KMS-11 (cell line): ENCODE measurements around the gene CAPZB.
A peak's percentile ranks its signal among the peaks of the same experiment; 100 is the strongest.

ENCODE experiments used
- H2AFZ ChIP-seq: fragments of 200-600 bp; sonication (generic); 2 replicates; pipeline ENCODE4 v1.6.1; 2016; ENCODE audit warnings: antibody characterized with exemption, mixed run types, low read depth
- H3K27ac ChIP-seq: fragments of 200-600 bp; sonication (generic); 2 replicates; pipeline ENCODE4 v1.6.1; 2016; ENCODE audit warnings: mild to moderate bottlenecking, mixed run types
- H3K27me3 ChIP-seq: fragments of 200-600 bp; sonication (generic); 2 replicates; pipeline ENCODE4 v1.6.1; 2017; ENCODE audit warnings: mild to moderate bottlenecking, low read depth, mixed run types, moderate library complexity; ENCODE audit not compliant: insufficient read depth
- H3K36me3 ChIP-seq: fragments of 200-600 bp; sonication (generic); 2 replicates; pipeline ENCODE4 v1.6.1; 2017; ENCODE audit warnings: mild to moderate bottlenecking, mixed run types; ENCODE audit not compliant: insufficient read depth
- H3K4me1 ChIP-seq: fragments of 200-600 bp; sonication (generic); 2 replicates; pipeline ENCODE4 v1.6.1; 2016; ENCODE audit warnings: mild to moderate bottlenecking, low read depth, mixed run types; ENCODE audit not compliant: poor library complexity, severe bottlenecking
- H3K4me2 ChIP-seq: fragments of 200-600 bp; sonication (generic); 2 replicates; pipeline ENCODE4 v1.7.0; 2016; ENCODE audit warnings: mild to moderate bottlenecking, mixed run types
- H3K4me3 ChIP-seq: fragments of 200-600 bp; sonication (generic); IDR thresholded peaks from 2 replicates; pipeline ENCODE4 v1.6.1; 2017; ENCODE audit warnings: low read depth, low read length, mixed read lengths; ENCODE audit not compliant: insufficient read depth
- H3K79me2 ChIP-seq: fragments of 200-600 bp; sonication (generic); 2 replicates; pipeline ENCODE4 v1.6.1; 2016; ENCODE audit warnings: low read depth, mixed run types; ENCODE audit not compliant: insufficient read depth
- H3K9ac ChIP-seq: fragments of 200-600 bp; sonication (generic); 2 replicates; pipeline ENCODE4 v1.6.1; 2016; ENCODE audit warnings: mild to moderate bottlenecking, mixed run types
- H4K20me1 ChIP-seq: fragments of 200-600 bp; sonication (generic); 2 replicates; pipeline ENCODE4 v1.6.1; 2016; ENCODE audit warnings: mild to moderate bottlenecking, mixed run types; ENCODE audit not compliant: insufficient read depth
- TF ChIP-seq, protein P1 (sequence below): fragments of 200-600 bp; sonication (generic); conservative IDR thresholded peaks from 2 replicates; pipeline ENCODE4 v1.6.1; 2017; ENCODE audit warnings: low read depth, mild to moderate bottlenecking, antibody characterized with exemption, low read length, moderate library complexity, mixed read lengths

CAPZB gene

DNA sequence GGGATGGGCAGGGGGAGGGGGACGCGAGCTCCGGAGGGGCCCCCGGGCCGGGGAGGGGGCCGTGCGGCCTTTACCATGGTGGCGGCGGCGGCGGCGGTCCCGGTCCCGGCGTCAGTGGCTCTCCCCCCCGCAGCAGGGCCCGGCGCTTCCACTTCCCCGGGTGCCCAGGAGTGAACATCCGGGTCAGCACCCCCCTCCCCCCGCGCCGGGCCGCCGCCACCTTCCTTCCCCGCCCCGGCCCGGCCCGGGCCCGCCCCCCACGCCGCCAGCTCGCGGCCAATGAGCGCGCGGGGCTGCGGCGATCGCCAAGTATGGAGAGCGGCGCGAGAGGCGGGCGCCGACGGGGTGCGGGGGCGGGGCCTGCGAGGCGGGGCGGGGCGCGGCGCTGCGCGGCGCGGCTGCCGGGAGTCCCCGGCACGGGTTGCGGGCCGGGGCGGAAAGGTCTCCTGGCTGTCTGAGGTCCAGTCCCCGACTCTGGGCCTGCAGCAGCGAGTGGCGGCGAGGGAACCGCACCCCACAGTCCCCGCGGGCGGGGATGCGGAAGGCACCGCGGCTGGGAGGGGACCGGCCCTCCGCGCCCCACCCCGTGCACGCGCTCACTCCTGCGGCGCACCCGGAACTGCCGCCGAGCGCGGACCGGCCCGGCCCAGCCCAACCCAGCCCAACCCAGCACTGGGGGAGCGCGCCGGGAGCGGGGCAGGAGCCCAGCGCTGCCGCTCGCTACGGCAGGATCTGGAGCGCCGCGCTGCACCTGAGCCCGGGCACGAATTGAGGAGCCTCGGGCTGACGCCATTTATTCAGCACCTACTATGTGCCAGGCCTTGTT, at the start of gene CAPZB:
CAPZB (minus strand) TSS at position 178 of the 826 bp plus-strand sequence; CDS start at position 77, 101 bp downstream.
- TF ChIP-seq, protein P1, sequence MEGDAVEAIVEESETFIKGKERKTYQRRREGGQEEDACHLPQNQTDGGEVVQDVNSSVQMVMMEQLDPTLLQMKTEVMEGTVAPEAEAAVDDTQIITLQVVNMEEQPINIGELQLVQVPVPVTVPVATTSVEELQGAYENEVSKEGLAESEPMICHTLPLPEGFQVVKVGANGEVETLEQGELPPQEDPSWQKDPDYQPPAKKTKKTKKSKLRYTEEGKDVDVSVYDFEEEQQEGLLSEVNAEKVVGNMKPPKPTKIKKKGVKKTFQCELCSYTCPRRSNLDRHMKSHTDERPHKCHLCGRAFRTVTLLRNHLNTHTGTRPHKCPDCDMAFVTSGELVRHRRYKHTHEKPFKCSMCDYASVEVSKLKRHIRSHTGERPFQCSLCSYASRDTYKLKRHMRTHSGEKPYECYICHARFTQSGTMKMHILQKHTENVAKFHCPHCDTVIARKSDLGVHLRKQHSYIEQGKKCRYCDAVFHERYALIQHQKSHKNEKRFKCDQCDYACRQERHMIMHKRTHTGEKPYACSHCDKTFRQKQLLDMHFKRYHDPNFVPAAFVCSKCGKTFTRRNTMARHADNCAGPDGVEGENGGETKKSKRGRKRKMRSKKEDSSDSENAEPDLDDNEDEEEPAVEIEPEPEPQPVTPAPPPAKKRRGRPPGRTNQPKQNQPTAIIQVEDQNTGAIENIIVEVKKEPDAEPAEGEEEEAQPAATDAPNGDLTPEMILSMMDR: no peak
- peak within 1 kb of the TSS; percentile 81 for H3K4me2 ChIP-seq

DNA sequence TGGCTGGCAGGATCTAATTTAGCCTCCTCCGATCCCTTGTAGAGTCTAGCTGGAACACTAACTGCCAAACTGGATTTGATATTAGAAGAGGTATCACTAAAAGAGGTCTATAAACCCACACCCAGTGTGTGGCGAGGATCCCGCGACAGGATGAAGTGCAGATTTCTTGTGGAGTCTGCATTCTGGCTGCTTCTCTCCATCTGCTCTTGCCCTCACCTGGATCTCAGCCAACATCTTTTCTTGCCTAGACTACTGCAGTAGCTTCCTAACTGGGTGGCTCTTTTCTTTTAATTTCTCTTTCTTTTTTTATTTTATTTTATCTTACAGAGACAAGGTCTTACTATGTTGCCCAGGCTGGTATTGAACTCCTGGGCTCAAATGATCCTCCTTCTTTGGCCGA, 48.9 kb upstream of the CAPZB start:
- Histone ChIP-seq H3K4me2 (no peak overlapping the region), H3K27me3 (no peaks in the 10 kb centered on the region), H3K4me1 (no peaks in the 10 kb centered on the region), H3K36me3 (no peaks in the 10 kb centered on the region), H3K4me3 (no peak overlapping the region), H3K9ac (no peak overlapping the region), H3K27ac (no peak overlapping the region), H3K79me2 (no peaks in the 10 kb centered on the region), H2AFZ (no peak overlapping the region), H4K20me1 (no peaks in the 10 kb centered on the region)
- TF ChIP-seq, protein P1: no peak

More for the DNA sequence above, at the start of gene CAPZB:
- H4K20me1 ChIP-seq: peaks cover 13% of the 10 kb centered on the region; the same call in 1 of the 2 replicates
- H3K36me3 ChIP-seq: no peaks in the 10 kb centered on the region
- H3K4me1 ChIP-seq: peaks cover 50% of the 10 kb centered on the region
- H3K27me3 ChIP-seq: no peaks in the 10 kb centered on the region
- H3K4me3 ChIP-seq: peak within 1 kb of the TSS; percentile 16
- peak within 1 kb of the TSS; percentile 78 for H2AFZ ChIP-seq
- H3K79me2 ChIP-seq: peaks cover 46% of the 10 kb centered on the region
- peak within 1 kb of the TSS; percentile 75 for H3K9ac ChIP-seq
- peak within 1 kb of the TSS; percentile 79 for H3K27ac ChIP-seq

DNA sequence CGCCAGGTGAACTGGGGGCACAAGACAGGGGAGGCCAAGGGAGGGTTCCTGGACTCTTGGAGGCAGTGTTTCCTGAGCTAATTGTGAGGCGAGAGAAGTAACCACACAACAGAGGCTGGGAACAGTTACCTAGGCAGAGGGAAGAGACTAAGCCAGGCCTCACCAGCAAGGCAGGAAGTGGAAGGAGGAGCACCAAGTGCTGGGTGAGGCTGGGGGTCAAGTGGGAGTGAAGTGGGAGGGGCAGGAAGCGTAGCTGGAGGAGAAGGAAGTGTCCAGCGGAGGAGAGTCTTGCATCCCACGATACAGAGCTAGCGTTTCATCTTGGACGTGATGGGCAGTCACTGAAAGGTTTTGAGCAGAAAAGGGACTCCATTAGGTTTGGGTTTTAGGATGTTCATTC, 48.3 kb upstream of the CAPZB start:
- no peaks in the 10 kb centered on the region for H3K79me2 ChIP-seq
- H2AFZ ChIP-seq: no peak overlapping the region
- H3K4me1 ChIP-seq: no peaks in the 10 kb centered on the region
- no peak overlapping the region for H3K9ac ChIP-seq
- no peaks in the 10 kb centered on the region for H4K20me1 ChIP-seq
- H3K36me3 ChIP-seq: no peaks in the 10 kb centered on the region
- H3K4me3 ChIP-seq: no peak overlapping the region
- no peak overlapping the region for H3K4me2 ChIP-seq
- TF ChIP-seq, protein P1: no peak
- no peak overlapping the region for H3K27ac ChIP-seq
- no peaks in the 10 kb centered on the region for H3K27me3 ChIP-seq

DNA sequence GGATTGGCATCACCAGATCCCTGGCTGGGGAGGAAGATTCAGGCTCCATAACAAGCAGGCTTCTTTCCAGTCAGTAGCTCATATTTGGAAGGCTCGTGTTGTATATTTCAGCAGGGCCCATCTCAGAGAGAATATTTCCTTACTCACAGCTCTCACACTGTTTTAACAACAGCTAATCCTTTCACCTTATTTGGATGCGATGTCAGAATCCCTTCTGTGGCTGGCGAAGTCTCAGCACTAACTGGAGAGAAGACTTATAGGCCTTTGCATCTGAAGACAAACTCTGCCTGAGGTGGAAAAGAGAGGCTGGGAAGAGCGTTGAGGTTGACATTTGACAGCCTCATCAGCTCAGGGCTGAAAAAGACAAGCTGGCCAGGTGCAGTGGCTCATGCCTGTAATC, 47.2 kb upstream of the CAPZB start:
- Histone ChIP-seq H3K79me2 (no peaks in the 10 kb centered on the region), H3K36me3 (no peaks in the 10 kb centered on the region), H2AFZ (no peak overlapping the region), H3K4me2 (no peak overlapping the region), H4K20me1 (no peaks in the 10 kb centered on the region), H3K4me1 (no peaks in the 10 kb centered on the region), H3K27me3 (no peaks in the 10 kb centered on the region), H3K9ac (no peak overlapping the region), H3K4me3 (no peak overlapping the region), H3K27ac (no peak overlapping the region)
- TF ChIP-seq, protein P1: no peak
